ENCODE measurements around the gene ZBTB38.

DNA sequence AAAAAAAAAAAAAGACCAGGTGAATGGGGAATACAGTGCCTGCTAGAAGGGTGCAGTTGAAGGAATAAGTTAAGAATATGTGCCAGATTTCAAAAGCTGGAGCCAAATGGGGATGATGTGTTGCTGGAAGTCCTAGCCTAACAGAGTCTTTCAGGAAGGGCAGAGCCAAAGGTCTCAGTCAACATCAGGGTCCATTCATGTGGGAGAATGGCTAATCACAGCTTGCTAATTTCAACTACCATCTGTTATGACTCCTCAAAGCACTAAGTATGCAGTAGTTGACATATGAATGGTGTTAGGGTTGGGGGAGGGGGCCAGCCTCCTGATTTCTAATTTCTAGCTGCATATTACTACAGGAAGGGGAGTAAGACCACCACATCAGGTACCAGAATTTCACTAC, 4.4 kb downstream of the ZBTB38 start:
- TF ChIP-seq, protein P1, sequence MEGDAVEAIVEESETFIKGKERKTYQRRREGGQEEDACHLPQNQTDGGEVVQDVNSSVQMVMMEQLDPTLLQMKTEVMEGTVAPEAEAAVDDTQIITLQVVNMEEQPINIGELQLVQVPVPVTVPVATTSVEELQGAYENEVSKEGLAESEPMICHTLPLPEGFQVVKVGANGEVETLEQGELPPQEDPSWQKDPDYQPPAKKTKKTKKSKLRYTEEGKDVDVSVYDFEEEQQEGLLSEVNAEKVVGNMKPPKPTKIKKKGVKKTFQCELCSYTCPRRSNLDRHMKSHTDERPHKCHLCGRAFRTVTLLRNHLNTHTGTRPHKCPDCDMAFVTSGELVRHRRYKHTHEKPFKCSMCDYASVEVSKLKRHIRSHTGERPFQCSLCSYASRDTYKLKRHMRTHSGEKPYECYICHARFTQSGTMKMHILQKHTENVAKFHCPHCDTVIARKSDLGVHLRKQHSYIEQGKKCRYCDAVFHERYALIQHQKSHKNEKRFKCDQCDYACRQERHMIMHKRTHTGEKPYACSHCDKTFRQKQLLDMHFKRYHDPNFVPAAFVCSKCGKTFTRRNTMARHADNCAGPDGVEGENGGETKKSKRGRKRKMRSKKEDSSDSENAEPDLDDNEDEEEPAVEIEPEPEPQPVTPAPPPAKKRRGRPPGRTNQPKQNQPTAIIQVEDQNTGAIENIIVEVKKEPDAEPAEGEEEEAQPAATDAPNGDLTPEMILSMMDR (IDR thresholded peaks at IDR 0.05), result no peak
- TF ChIP-seq POLR2A (IDR thresholded peaks at IDR 0.05), result no peak

Data from tibial nerve (tissue), 3 donors.